Endothelial cell of umbilical vein (primary cell): ENCODE results near the gene RSF1. TPM values are rescaled to one million over a fixed set of nuclear protein-coding genes. Genes with fewer than 3 reads are reported as not detected.

ENCODE experiments used
- BruUV-seq: library from RNA; stranded (reverse); fragments of 400-500 nt; replicated peaks from 2 replicates; lab custom pipeline; 2021; lab: Mats Ljungman, UMichigan
- CTCF ChIA-PET: fragments of 300-600, 350-600 bp; sonication (Branson Sonifier 250); formaldehyde crosslinking; loops from one replicate; lab custom pipeline; 2021; ENCODE audit warnings: antibody characterized with exemption, inconsistent platforms; lab: Charles Lee
- POLR2A ChIA-PET: fragments of 300-600, 350-600 bp; sonication (Branson Sonifier 250); formaldehyde crosslinking; loops from one replicate; lab custom pipeline; 2021; ENCODE audit warnings: antibody characterized with exemption, inconsistent platforms; lab: Charles Lee
- DNase-seq: peaks from one replicate; pipeline ENCODE4 v3.0.0-alpha.2; 2011; ENCODE audit warnings: low read depth, low spot score
- FAIRE-seq: peaks from 2 replicates; lab custom pipeline; 2011; peaks lifted over from hg19 to GRCh38; lab: Jason Lieb, UNC
- H2AFZ ChIP-seq: 2 replicates; pipeline ENCODE4 v1.6.0; 2012; ENCODE audit warnings: low read depth, low read length, control low read depth, inconsistent platforms
- H3K27ac ChIP-seq: 2 replicates; pipeline ENCODE4 v1.5.1; 2011; ENCODE audit warnings: low read depth, mild to moderate bottlenecking, control low read depth, low read length, moderate library complexity; ENCODE audit not compliant: insufficient read depth
- H3K27me3 ChIP-seq, 2 experiments: 2 replicates each; pipeline versions ENCODE4 v1.6.0 to v1.6.1; 2011; ENCODE audit warnings: low read length in 2 of 2, mixed read lengths in 1 of 2; ENCODE audit not compliant: control insufficient read depth in 2 of 2, insufficient read depth in 2 of 2
- H3K36me3 ChIP-seq, 2 experiments: 2 replicates in 1 of 2; 3 replicates in 1 of 2; pipeline ENCODE4 v1.5.1; 2011; ENCODE audit warnings: low read length in 2 of 2, mild to moderate bottlenecking in 1 of 2, moderate library complexity in 1 of 2; ENCODE audit not compliant: control insufficient read depth in 2 of 2, insufficient read depth in 2 of 2; ENCODE audit errors: extremely low read depth in 1 of 2
- H3K4me1 ChIP-seq: 3 replicates; pipeline ENCODE4 v1.5.1; 2011; ENCODE audit warnings: mild to moderate bottlenecking, low read length; ENCODE audit not compliant: control insufficient read depth, insufficient read depth; ENCODE audit errors: extremely low read depth
- H3K4me2 ChIP-seq: 2 replicates; pipeline ENCODE4 v1.6.1; 2011; ENCODE audit warnings: low read length, control low read depth, mixed read lengths; ENCODE audit not compliant: insufficient read depth
- H3K4me3 ChIP-seq, 3 experiments: fragments of 200-600 bp in 1 of 3; sonication (generic), shearing (Covaris generic) in 1 of 3; replicated peaks in 1 of 3; 2 replicates each; pipeline ENCODE4 v1.5.1; 2011 to 2016; ENCODE audit warnings: control low read depth in 3 of 3, low read length in 3 of 3, mild to moderate bottlenecking in 2 of 3, inconsistent platforms in 1 of 3, low read depth in 1 of 3, moderate library complexity in 1 of 3; ENCODE audit not compliant: insufficient read depth in 1 of 3
- H3K79me2 ChIP-seq: 2 replicates; pipeline ENCODE4 v1.6.0; 2012; ENCODE audit warnings: low read length, inconsistent platforms; ENCODE audit not compliant: control insufficient read depth, insufficient read depth
- H3K9ac ChIP-seq: replicated peaks from 2 replicates; pipeline ENCODE3; 2011; ENCODE audit warnings: low read length, control low read depth; ENCODE audit not compliant: insufficient read depth; ENCODE audit errors: extremely low read depth
- H3K9me1 ChIP-seq: replicated peaks from 3 replicates; pipeline ENCODE4 v1.6.0; 2011; ENCODE audit warnings: mild to moderate bottlenecking, low read length; ENCODE audit not compliant: control insufficient read depth, insufficient read depth; ENCODE audit errors: extremely low read depth
- H3K9me3 ChIP-seq: replicated peaks from 2 replicates; pipeline ENCODE4 v1.5.1; 2012; ENCODE audit warnings: low read length, inconsistent platforms; ENCODE audit not compliant: control insufficient read depth, insufficient read depth
- H4K20me1 ChIP-seq: replicated peaks from 2 replicates; pipeline ENCODE3; 2011; ENCODE audit warnings: mild to moderate bottlenecking, low read length; ENCODE audit not compliant: control insufficient read depth, insufficient read depth; ENCODE audit errors: extremely low read depth
- EZH2 ChIP-seq: IDR thresholded peaks from 2 replicates; pipeline ENCODE4 v1.6.1; 2012; ENCODE audit warnings: borderline replicate concordance, low read depth, mild to moderate bottlenecking, moderate library complexity, low read length, inconsistent platforms; ENCODE audit not compliant: severe bottlenecking
- FOS ChIP-seq: IDR thresholded peaks from 2 replicates; pipeline ENCODE4 v1.6.1; 2011; ENCODE audit warnings: mild to moderate bottlenecking, low read length, moderate library complexity, borderline replicate concordance; ENCODE audit not compliant: insufficient read depth
- GATA2 ChIP-seq: IDR thresholded peaks from 2 replicates; pipeline ENCODE4 v1.7.0; 2011; ENCODE audit warnings: low read depth, mild to moderate bottlenecking, moderate library complexity, mixed read lengths, low read length; ENCODE audit not compliant: insufficient read length, insufficient read depth
- JUN ChIP-seq: IDR thresholded peaks from 2 replicates; pipeline ENCODE4 v1.6.1; 2011; ENCODE audit warnings: borderline replicate concordance, low read depth; ENCODE audit not compliant: insufficient read length, insufficient read depth
- MYC ChIP-seq: IDR thresholded peaks from one replicate; pipeline ENCODE4 v1.6.1; 2011; ENCODE audit warnings: mild to moderate bottlenecking, low read depth, low read length
- POLR2A ChIP-seq: IDR thresholded peaks from 2 replicates; pipeline ENCODE4 v1.6.1; 2012; ENCODE audit warnings: low read depth, mild to moderate bottlenecking, control low read depth, low read length
- POLR2AphosphoS5 ChIP-seq: IDR thresholded peaks from 2 replicates; pipeline ENCODE4 v1.6.1; 2012; ENCODE audit warnings: low read depth, mild to moderate bottlenecking, control low read depth, low read length, moderate library complexity; ENCODE audit not compliant: insufficient read depth
- dilution Hi-C: fragments of 300-500 bp; cut with MboI; formaldehyde crosslinking; loops from one replicate; pipeline ENCODE4 v1.15.0; 2019; ENCODE audit warnings: low sequenced_read_pairs; ENCODE audit not compliant: extremely low pct_ligation_motif_present
- intact Hi-C: fragments of 100-400 bp; cut with micrococcal nuclease; formaldehyde crosslinking; loops from one replicate; pipeline ENCODE4 v1.10.0; 2022
- polyA plus RNA-seq, 4 experiments: library from polyadenylated mRNA; depleted of rRNA in 3 of 4; stranded (reverse) in 3 of 4; unstranded in 1 of 4; fragments of >200 nt; gene quantifications; 2 replicates each; pipeline versions ENCODE4 v1.2.1 to v1.2.3, GENCODE V29; 2011 to 2012; ENCODE audit warnings: missing spikeins in 1 of 4
- total RNA-seq: library from RNA; stranded (reverse); gene quantifications from 2 replicates; pipeline ENCODE4 v1.2.3, GENCODE V29; 2021
- TF ChIP-seq, protein P1 (sequence below), 2 donors: IDR thresholded peaks; 1 replicate in 1 of 2; 2 replicates in 1 of 2; pipeline ENCODE4 v1.5.1; 2011; ENCODE audit warnings: low read length in 2 of 2, mild to moderate bottlenecking in 2 of 2, moderate library complexity in 2 of 2, control low read depth in 1 of 2, inconsistent platforms in 1 of 2, low read depth in 1 of 2; ENCODE audit not compliant: insufficient read depth in 1 of 2; ENCODE audit errors: extremely low read depth in 1 of 2
- TF ChIP-seq, protein P2 (sequence below): IDR thresholded peaks from 2 replicates; pipeline ENCODE4 v1.6.1; 2011; ENCODE audit not compliant: insufficient read depth, insufficient read length

Gene RSF1
- total and polyA plus RNA-seq, 2 donors (not counting 3 experiments of a cell fraction or from before 2014, with no cell fraction given) = 10.0 to 55.1 TPM

DNA sequence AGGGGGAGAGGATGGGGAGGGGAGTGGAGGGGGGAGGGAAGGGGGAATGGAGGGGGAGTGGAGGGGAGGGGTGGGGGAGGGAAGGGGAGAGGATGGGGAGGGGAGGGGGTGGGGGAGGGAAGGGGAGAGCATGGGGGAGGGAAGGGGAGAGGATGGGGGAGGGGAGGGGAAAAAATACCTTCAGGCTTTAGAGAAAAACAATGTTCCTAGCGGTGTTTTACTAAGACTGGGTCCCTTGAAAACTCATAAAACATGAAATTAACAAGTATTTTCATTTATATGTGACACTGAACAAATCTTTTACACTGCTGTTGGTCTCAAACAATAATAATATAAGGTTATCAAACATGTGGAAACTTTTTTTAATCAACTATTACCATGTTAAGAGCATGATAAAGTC lies 42.4 kb downstream of the RSF1 start:
- no peak for FAIRE-seq
- Histone ChIP-seq H3K9me3 (no peaks in the 10 kb centered on the region), H4K20me1 (peaks cover 15% of the 10 kb centered on the region), H3K4me3 (no peak overlapping the region), H3K4me2 (no peak overlapping the region), H3K36me3 (peaks cover 0 to 3% of the 10 kb centered on the region in 2 experiments), H3K27me3 (no peaks in the 10 kb centered on the region), H3K4me1 (no peaks in the 10 kb centered on the region), H3K27ac (no peak overlapping the region), H3K9ac (no peak overlapping the region), H2AFZ (no peak overlapping the region), H3K79me2 (peaks cover 64% of the 10 kb centered on the region), H3K9me1 (no peaks in the 10 kb centered on the region)
- no peak for TF ChIP-seq POLR2AphosphoS5
- TF ChIP-seq EZH2 = no peak
- TF ChIP-seq, protein P1, sequence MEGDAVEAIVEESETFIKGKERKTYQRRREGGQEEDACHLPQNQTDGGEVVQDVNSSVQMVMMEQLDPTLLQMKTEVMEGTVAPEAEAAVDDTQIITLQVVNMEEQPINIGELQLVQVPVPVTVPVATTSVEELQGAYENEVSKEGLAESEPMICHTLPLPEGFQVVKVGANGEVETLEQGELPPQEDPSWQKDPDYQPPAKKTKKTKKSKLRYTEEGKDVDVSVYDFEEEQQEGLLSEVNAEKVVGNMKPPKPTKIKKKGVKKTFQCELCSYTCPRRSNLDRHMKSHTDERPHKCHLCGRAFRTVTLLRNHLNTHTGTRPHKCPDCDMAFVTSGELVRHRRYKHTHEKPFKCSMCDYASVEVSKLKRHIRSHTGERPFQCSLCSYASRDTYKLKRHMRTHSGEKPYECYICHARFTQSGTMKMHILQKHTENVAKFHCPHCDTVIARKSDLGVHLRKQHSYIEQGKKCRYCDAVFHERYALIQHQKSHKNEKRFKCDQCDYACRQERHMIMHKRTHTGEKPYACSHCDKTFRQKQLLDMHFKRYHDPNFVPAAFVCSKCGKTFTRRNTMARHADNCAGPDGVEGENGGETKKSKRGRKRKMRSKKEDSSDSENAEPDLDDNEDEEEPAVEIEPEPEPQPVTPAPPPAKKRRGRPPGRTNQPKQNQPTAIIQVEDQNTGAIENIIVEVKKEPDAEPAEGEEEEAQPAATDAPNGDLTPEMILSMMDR (IDR thresholded peaks at IDR 0.05; ENCODE audit: extremely low read depth in 1 of 2, insufficient read depth in 1 of 2, low read depth in 1 of 2, low read length in 2 of 2) = no peak
- no peak for TF ChIP-seq POLR2A
- TF ChIP-seq, protein P2, sequence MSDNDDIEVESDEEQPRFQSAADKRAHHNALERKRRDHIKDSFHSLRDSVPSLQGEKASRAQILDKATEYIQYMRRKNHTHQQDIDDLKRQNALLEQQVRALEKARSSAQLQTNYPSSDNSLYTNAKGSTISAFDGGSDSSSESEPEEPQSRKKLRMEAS = no peak
- TF ChIP-seq JUN = no peak
- no peak for TF ChIP-seq GATA2
- no peak for TF ChIP-seq FOS
- TF ChIP-seq MYC = no peak
- CTCF ChIA-PET = interaction anchor here (2.8 kb wide), 1 partner anchor 222 kb away, joined by 29 read pairs; no protein-coding TSS in a partner anchor
- POLR2A ChIA-PET = no interaction called here
- intact Hi-C loops = no loop called here
- no peak for DNase-seq
- no TSS peak for BruUV-seq
- dilution Hi-C loops = no loop called here
